HG03097 (cell line): ENCODE data around the gene ZC3H18.

Experiments used
- ATAC-seq: cut with Tn5 transposase; IDR thresholded peaks from one replicate; pipeline ENCODE4 v1.9.1; 2021; ENCODE audit not compliant: unreplicated experiment, low FRiP score

ZC3H18 gene

GRCh38 chr16:88651276-88651988, 81.2 kb downstream of the ZC3H18 start:
- ATAC-seq, result peak; percentile 70

DNA sequence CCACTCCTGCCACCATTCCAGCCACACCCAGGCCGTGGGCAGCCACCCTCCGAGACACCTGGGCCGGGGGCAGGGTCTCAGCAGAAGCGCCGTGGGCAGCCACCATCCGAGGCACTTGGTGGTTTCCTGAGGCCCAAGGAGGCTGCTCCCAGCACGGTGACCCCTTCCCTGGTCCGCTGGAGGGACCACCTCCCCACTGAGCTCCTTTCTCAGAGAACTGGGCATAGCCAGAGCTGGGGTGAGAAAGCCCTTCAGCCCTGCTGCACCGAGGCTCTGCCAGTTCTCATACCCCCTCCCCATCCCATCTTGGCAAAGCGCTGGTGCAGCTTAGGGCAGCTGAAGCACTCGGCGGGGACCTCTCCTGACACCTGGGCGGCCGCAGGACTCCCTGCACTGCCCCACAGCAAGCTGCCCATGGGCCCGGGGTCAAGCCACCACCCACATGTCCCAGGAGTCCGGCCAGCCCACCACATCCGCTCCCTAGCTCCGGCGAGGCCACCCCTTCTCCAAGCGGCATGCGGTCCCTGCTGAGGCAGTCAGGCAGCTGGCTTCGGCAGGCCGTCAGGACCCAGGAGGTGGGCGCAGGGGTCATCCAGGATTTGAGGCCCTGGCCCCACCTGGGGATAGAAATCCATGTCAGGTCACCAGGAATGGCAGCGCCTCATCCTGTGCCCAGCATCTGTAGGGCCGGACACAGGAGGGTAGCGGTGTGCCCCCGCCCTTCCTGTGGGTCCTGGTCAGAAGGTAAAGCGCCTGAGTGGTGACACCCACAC, 82.0 kb downstream of the ZC3H18 start:
- ATAC-seq, result no peak

- ATAC-seq, result no peak
Observed at GRCh38 chr16:88652762-88653063, 82.5 kb downstream of the ZC3H18 start.

DNA sequence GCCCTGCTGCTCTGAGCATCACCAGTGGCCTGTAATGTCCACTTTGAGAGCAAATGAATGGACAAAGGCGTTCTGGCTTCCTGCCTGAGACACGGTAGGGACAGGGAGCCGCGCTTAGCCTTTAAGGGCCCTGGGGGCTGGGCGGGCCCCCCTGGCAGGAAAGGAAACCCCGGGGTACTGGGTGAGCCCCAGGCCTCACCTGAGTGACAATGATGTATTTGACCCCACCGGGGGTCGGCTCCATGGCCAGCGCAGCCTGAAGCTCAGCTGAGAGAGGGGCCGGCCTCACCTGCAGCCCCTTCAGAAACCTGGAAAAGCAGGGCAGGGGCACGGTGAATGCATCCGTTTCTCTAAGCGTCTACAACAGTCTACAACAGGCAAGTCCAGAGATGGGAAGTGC, 82.9 kb downstream of the ZC3H18 start:
- no peak for ATAC-seq

GRCh38 chr16:88653596-88654362, 83.6 kb downstream of the ZC3H18 start:
- ATAC-seq, result no peak

DNA sequence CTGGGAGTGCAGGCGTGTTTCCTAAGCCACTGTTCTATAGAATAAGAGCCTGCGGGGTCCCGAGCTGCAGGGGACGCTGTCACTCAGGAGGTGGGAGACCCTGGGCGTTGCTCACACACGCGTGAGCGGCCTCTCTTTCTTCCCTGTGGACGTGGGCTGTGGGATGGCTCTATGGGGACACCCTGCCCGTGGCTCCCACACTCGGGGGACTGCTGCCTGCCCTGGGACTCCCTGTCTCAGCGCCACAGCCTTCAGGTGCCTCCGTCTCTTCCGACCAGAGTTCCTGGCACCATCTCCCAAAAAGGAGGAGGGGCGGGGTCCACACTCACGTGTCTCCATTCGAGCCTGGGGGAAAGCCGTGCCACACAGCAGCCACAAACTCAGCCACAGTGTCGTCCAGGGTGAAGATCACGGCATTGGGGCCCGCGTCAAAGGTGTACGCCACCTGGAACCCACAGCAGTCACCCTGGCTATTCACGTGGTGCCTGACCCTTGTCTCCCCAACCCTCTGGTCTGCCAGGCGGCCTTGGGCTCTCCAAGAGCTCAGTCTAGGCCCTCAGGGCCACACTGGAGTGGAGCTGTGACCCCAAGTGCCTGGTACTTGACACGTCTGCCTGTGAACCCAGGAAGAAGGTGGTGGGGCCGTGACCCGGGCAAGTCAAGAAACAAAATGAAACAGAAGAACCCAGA, 84.3 kb downstream of the ZC3H18 start:
- no peak for ATAC-seq

DNA sequence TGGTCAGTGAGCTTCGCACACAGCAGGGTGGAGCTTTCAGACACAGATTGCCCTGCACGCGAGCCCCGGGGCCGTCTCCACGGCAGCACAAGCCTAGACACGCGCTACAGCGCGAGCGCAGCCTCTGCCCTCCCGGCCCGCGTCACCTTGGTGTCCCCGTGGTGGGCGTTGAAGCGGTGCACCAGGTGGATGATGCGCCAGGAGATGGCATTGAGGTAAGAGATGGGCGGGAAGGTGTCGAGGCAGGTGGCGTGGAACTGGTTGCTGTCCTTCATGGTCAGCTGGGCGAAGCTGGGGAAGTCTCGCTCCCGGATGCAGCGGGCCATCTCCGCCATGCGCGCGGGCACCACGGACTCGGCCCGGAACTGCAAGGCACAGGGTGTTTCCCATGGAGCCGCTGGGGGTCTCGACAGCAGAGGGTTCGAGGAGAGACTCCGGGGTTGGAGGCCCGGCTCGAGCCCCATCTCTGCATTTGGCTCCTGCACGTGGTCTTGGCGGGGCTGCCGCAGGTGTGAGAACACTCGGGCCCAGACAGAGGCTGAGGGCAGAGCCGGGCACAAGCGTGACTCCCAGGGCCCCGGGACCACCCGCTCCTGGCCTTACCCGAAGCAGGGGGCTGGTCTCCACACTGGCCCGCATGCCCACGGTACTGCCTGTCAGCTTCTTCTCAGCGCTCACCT, 85.0 kb downstream of the ZC3H18 start:
- ATAC-seq, result no peak

DNA sequence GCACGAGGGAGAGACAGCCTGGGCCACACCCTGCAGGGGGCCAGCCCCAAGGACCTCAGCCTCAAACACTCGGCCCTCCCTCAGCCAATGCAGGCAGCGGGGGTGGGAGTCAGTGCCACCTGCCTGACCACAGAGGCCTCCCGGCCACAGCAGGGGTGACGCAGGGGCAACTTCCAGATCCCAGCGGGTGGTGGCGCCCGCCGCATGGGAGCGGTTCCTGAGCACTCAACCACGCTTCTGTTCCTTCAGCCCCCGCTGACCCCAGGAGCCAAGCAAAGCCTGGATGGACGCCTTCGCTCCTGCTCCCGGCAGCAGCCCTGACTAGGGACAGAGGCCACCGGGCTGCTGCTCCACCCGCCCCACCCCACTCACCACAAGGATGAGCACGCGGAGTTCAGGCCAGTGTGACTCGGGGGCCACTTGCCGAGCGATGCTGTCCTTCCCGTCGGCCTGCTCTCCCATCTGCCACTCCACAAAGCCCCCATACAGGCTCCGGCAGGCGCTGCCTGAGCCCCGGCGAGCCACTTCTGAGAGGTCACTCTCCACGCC, 85.6 kb downstream of the ZC3H18 start:
- no peak for ATAC-seq

- no peak for ATAC-seq
Observed at GRCh38 chr16:88656291-88656980, 86.2 kb downstream of the ZC3H18 start.

DNA sequence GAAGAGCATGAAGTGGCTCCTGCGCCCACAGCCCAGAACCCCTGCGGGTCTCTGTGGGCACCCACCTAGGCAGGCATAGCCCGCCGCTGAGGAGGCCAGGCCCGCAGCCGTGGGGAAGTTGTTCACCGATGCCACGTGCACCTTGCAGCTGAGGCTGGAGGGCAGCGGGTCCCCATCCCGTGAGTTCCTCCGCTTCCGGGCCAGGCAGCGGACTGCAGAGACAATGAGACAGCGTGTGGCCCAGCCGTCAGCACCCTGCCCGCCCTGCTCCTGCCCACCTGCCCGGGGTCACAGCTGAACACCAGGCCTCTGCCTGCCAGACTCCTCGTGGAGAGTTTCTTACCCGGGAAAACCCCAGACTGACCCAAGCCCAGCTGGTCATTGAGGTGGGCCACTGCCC, 87.2 kb downstream of the ZC3H18 start:
- ATAC-seq, result no peak

- ATAC-seq, result no peak
Observed at GRCh38 chr16:88658714-88659113, 88.5 kb downstream of the ZC3H18 start.

DNA sequence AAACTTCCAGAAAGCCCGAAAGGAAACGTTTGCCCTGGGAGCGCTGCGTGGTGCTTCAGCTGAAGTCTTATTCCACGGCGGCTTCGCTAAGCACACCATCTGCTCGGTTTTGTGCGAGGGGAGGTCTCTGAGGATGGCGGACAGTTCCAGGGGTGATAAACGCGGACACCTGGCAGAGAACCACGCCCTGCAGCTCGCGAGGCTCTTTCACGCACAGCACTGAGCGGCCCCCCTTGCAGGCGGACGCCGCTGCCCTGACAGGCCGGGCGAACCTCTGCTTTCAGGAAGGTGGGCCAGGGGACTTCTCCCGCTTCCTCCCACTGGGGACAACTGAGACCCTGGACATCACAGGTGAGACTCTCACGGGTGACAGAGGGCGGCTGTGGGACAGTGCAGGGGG, 89.0 kb downstream of the ZC3H18 start:
- ATAC-seq, result no peak

GRCh38 chr16:88661468-88661867, 91.3 kb downstream of the ZC3H18 start:
- ATAC-seq, result no peak

DNA sequence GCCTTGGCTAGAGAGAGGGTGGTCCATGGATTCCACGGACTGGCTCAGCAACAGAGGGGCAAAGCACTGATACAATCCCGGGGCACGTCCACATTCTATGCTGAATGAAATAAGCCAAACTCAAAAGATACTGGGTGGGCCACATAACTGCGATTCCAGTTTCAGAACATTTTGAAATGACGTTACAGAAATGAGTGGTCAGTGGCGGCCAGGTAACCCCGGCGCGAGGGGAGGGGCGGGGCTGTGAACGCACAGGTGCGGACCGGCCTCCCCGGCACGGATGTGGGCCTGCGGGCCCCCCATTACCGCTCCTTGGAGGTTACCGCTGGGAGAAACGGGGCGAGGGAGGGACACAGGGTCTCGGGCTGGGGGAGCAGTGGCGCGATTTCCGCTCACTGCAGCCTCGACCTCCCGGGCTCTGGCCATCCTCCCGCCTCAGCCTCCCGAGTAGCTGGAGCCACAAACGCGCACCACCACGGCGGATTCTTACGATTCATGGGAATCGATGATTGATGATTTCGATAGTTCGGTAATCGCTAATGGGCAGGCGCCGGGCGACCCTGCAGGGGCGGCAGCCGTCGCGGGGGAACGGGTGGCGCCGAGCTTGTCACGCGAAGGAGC, 92.1 kb downstream of the ZC3H18 start:
- peak; percentile 4 for ATAC-seq

GRCh38 chr16:88662843-88663606, 92.8 kb downstream of the ZC3H18 start, which contains the start of gene MVD:
MVD (minus strand) TSS chr16:88663091; CDS start chr16:88663080, 11 bp downstream.
- ATAC-seq, result peak; percentile 95

- no peak for ATAC-seq
Observed at GRCh38 chr16:88665148-88665547, 94.9 kb downstream of the ZC3H18 start.

DNA sequence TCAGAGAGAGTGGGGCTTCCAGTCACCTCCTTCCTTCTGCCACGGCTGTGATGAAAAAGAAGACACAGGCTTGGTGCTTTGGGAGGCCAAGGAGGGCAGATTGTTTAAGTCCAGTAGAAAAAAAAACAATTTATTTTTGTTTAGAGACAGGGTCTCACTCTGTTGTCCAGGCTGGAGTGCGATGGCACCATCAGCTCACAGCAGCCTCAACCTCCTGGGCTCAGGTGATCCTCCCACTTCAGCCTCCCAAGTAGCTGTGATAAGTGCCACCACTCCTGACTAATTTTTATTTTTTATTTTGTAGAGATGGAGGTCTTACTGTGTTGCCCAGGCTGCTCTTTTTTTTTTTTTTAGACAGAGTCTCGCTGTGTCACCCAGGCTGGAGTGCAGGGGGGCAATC, 95.4 kb downstream of the ZC3H18 start:
- ATAC-seq, result no peak

DNA sequence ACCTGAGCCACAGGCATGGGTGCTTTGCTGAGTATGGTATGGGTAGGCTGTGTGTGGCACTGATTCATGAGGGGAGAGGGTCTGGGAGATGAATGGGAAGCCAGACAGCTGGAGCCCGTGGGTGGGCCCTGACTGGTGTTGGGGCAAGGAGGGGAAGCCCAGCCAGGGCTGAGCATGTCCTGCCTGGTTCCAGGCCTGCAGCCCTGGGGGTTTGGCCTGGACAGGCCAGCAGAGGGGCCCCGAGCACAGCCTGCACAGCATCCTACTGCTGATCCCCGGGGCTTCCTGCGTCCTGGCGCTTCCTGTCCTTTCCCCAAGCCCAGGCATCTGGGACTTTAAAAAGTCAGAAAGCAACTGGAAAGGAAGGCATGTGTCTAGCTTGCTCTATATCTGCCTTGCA, 97.3 kb downstream of the ZC3H18 start:
- ATAC-seq, result no peak
